GM23338 (cell line): ENCODE data around the gene CER1.

Experiments used
- EZH2 ChIP-seq: fragments of 200-600 bp; sonication (generic); IDR thresholded peaks from one replicate; pipeline ENCODE4 v1.8.0; 2017; ENCODE audit warnings: antibody characterized with exemption, mild to moderate bottlenecking, low read depth; ENCODE audit not compliant: unreplicated experiment
- EZH2phosphoT487 ChIP-seq: fragments of 200-600 bp; sonication (generic); IDR thresholded peaks from one replicate; pipeline ENCODE4 v1.8.1; 2018; ENCODE audit warnings: antibody characterized with exemption; ENCODE audit not compliant: unreplicated experiment
- JUNB ChIP-seq: IDR thresholded peaks from one replicate; pipeline ENCODE4 v1.6.1; 2016; ENCODE audit warnings: antibody characterized with exemption; ENCODE audit not compliant: unreplicated experiment
- NANOG ChIP-seq: IDR thresholded peaks from 2 replicates; pipeline ENCODE4 v1.6.1; 2016; ENCODE audit warnings: antibody characterized with exemption, borderline replicate concordance
- POLR2AphosphoS5 ChIP-seq: IDR thresholded peaks from 2 replicates; pipeline ENCODE4 v1.6.1; 2016; ENCODE audit warnings: antibody characterized with exemption, low read depth
- ZNF114 ChIP-seq: fragments of 250-450 bp; sonication (Bioruptor Pico); IDR thresholded peaks from 2 replicates; pipeline ENCODE4 v1.5.0; 2020; ENCODE audit warnings: mild to moderate bottlenecking, moderate library complexity
- TF ChIP-seq, protein P1 (sequence below), 2 experiments: fragments of 200-600 bp in 1 of 2; sonication (generic) in 1 of 2; conservative IDR thresholded peaks; 2 replicates each; pipeline versions ENCODE4 v1.5.1 to v1.6.1; 2016 to 2017; ENCODE audit warnings: antibody characterized with exemption in 2 of 2, low read depth in 2 of 2, mild to moderate bottlenecking in 2 of 2, moderate library complexity in 1 of 2
- TF ChIP-seq, protein P2 (sequence below): IDR thresholded peaks from 2 replicates; pipeline ENCODE4 v1.6.1; 2016; ENCODE audit warnings: antibody characterized with exemption
- TF ChIP-seq, protein P3 (sequence below): IDR thresholded peaks from one replicate; pipeline ENCODE4 v1.6.1; 2018; ENCODE audit warnings: antibody characterized with exemption; ENCODE audit not compliant: unreplicated experiment
- TF ChIP-seq, protein P4 (sequence below): fragments of 250-450 bp; sonication (Bioruptor Pico); IDR thresholded peaks from 2 replicates; pipeline ENCODE4 v1.5.0; 2020; ENCODE audit warnings: mild to moderate bottlenecking, moderate library complexity

DNA sequence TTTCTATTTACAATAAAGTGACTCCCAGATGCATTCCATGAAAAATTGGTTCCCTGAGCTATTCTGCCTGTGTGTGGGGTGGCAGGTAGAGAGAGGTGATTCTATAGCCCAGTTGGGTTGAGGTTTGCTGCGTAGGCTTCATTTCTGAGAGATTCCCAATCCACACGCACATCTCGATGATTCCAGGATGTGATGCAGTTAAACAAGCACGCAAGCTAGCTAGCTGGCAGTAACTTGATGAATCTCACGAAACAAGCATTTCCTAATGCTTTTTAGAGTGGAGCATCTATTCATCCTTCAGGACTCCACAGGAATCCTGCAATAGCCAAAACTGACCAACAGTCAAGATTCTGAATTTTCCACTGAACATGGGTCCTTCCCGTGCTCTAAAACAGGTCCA is 43.8 kb upstream of the CER1 start:
- no peak for TF ChIP-seq EZH2phosphoT487
- TF ChIP-seq EZH2, result no peak
- TF ChIP-seq, protein P1, sequence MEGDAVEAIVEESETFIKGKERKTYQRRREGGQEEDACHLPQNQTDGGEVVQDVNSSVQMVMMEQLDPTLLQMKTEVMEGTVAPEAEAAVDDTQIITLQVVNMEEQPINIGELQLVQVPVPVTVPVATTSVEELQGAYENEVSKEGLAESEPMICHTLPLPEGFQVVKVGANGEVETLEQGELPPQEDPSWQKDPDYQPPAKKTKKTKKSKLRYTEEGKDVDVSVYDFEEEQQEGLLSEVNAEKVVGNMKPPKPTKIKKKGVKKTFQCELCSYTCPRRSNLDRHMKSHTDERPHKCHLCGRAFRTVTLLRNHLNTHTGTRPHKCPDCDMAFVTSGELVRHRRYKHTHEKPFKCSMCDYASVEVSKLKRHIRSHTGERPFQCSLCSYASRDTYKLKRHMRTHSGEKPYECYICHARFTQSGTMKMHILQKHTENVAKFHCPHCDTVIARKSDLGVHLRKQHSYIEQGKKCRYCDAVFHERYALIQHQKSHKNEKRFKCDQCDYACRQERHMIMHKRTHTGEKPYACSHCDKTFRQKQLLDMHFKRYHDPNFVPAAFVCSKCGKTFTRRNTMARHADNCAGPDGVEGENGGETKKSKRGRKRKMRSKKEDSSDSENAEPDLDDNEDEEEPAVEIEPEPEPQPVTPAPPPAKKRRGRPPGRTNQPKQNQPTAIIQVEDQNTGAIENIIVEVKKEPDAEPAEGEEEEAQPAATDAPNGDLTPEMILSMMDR (conservative IDR thresholded peaks at IDR 0.05; ENCODE audit: low read depth in 2 of 2), result no peak
- no peak for TF ChIP-seq POLR2AphosphoS5
- no peak for TF ChIP-seq ZNF114 (CRISPR knock-in tag)
- TF ChIP-seq, protein P2, sequence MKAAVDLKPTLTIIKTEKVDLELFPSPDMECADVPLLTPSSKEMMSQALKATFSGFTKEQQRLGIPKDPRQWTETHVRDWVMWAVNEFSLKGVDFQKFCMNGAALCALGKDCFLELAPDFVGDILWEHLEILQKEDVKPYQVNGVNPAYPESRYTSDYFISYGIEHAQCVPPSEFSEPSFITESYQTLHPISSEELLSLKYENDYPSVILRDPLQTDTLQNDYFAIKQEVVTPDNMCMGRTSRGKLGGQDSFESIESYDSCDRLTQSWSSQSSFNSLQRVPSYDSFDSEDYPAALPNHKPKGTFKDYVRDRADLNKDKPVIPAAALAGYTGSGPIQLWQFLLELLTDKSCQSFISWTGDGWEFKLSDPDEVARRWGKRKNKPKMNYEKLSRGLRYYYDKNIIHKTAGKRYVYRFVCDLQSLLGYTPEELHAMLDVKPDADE, result no peak
- TF ChIP-seq JUNB, result no peak
- no peak for TF ChIP-seq NANOG
- TF ChIP-seq, protein P3, sequence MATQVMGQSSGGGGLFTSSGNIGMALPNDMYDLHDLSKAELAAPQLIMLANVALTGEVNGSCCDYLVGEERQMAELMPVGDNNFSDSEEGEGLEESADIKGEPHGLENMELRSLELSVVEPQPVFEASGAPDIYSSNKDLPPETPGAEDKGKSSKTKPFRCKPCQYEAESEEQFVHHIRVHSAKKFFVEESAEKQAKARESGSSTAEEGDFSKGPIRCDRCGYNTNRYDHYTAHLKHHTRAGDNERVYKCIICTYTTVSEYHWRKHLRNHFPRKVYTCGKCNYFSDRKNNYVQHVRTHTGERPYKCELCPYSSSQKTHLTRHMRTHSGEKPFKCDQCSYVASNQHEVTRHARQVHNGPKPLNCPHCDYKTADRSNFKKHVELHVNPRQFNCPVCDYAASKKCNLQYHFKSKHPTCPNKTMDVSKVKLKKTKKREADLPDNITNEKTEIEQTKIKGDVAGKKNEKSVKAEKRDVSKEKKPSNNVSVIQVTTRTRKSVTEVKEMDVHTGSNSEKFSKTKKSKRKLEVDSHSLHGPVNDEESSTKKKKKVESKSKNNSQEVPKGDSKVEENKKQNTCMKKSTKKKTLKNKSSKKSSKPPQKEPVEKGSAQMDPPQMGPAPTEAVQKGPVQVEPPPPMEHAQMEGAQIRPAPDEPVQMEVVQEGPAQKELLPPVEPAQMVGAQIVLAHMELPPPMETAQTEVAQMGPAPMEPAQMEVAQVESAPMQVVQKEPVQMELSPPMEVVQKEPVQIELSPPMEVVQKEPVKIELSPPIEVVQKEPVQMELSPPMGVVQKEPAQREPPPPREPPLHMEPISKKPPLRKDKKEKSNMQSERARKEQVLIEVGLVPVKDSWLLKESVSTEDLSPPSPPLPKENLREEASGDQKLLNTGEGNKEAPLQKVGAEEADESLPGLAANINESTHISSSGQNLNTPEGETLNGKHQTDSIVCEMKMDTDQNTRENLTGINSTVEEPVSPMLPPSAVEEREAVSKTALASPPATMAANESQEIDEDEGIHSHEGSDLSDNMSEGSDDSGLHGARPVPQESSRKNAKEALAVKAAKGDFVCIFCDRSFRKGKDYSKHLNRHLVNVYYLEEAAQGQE, result no peak
- TF ChIP-seq, protein P4, sequence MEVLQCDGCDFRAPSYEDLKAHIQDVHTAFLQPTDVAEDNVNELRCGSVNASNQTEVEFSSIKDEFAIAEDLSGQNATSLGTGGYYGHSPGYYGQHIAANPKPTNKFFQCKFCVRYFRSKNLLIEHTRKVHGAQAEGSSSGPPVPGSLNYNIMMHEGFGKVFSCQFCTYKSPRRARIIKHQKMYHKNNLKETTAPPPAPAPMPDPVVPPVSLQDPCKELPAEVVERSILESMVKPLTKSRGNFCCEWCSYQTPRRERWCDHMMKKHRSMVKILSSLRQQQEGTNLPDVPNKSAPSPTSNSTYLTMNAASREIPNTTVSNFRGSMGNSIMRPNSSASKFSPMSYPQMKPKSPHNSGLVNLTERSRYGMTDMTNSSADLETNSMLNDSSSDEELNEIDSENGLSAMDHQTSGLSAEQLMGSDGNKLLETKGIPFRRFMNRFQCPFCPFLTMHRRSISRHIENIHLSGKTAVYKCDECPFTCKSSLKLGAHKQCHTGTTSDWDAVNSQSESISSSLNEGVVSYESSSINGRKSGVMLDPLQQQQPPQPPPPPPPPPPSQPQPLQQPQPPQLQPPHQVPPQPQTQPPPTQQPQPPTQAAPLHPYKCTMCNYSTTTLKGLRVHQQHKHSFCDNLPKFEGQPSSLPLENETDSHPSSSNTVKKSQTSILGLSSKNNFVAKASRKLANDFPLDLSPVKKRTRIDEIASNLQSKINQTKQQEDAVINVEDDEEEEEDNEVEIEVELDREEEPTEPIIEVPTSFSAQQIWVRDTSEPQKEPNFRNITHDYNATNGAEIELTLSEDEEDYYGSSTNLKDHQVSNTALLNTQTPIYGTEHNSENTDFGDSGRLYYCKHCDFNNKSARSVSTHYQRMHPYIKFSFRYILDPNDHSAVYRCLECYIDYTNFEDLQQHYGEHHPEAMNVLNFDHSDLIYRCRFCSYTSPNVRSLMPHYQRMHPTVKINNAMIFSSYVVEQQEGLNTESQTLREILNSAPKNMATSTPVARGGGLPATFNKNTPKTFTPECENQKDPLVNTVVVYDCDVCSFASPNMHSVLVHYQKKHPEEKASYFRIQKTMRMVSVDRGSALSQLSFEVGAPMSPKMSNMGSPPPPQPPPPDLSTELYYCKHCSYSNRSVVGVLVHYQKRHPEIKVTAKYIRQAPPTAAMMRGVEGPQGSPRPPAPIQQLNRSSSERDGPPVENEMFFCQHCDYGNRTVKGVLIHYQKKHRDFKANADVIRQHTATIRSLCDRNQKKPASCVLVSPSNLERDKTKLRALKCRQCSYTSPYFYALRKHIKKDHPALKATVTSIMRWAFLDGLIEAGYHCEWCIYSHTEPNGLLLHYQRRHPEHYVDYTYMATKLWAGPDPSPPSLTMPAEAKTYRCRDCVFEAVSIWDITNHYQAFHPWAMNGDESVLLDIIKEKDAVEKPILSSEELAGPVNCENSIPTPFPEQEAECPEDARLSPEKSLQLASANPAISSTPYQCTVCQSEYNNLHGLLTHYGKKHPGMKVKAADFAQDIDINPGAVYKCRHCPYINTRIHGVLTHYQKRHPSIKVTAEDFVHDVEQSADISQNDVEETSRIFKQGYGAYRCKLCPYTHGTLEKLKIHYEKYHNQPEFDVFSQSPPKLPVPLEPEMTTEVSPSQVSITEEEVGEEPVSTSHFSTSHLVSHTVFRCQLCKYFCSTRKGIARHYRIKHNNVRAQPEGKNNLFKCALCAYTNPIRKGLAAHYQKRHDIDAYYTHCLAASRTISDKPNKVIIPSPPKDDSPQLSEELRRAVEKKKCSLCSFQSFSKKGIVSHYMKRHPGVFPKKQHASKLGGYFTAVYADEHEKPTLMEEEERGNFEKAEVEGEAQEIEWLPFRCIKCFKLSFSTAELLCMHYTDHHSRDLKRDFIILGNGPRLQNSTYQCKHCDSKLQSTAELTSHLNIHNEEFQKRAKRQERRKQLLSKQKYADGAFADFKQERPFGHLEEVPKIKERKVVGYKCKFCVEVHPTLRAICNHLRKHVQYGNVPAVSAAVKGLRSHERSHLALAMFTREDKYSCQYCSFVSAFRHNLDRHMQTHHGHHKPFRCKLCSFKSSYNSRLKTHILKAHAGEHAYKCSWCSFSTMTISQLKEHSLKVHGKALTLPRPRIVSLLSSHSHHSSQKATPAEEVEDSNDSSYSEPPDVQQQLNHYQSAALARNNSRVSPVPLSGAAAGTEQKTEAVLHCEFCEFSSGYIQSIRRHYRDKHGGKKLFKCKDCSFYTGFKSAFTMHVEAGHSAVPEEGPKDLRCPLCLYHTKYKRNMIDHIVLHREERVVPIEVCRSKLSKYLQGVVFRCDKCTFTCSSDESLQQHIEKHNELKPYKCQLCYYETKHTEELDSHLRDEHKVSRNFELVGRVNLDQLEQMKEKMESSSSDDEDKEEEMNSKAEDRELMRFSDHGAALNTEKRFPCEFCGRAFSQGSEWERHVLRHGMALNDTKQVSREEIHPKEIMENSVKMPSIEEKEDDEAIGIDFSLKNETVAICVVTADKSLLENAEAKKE (CRISPR knock-in tag), result no peak
